GM23248 (cell line): ENCODE data around the gene MLYCD.

Experiments
- EZH2 ChIP-seq: fragments of 200-600 bp; sonication (generic); IDR thresholded peaks from 2 replicates; pipeline ENCODE4 v1.6.1; 2018; ENCODE audit warnings: antibody characterized with exemption, mild to moderate bottlenecking; ENCODE audit not compliant: insufficient read depth, poor library complexity, severe bottlenecking
- EZH2phosphoT487 ChIP-seq: fragments of 200-600 bp; sonication (generic); IDR thresholded peaks from 2 replicates; pipeline ENCODE4 v1.6.1; 2018; ENCODE audit warnings: antibody characterized with exemption, moderate library complexity, mild to moderate bottlenecking, low read depth; ENCODE audit not compliant: insufficient read depth

DNA sequence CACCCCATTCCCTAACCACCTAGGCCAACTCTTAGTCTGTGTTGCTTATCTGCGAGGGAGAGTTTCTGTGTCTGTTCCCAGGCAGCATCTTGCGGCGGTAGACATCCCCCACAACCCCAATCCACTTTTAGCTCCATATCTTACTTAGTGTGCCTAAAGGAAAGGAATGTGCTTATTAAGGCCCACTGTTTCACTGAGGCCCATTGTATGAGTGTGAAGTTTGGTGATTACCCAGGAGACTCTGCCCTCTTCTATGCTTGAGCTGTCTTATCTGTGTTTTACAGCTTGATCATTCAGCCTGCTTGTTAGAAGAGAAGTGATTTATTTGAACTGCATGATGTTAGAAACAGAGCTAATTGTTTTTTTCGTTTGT lies 10.3 kb upstream of the MLYCD start:
- TF ChIP-seq EZH2 (no peak), EZH2phosphoT487 (no peak)
